RWPE2 (cell line): ENCODE results near the gene MIF4GD.

Experiments
- ATAC-seq: fragments of 200-7000 bp; cut with Tn5 transposase; 3 replicates; pipeline ENCODE4 v1.9.1; 2021; ENCODE audit warnings: low read depth
- DNase-seq: peaks from one replicate; pipeline ENCODE4 v3.0.0-alpha.2; 2020; ENCODE audit warnings: low spot score
- H3K27ac ChIP-seq: fragments of 450-650 bp; 2 replicates; pipeline ENCODE4 v1.5.1; 2017; ENCODE audit warnings: mild to moderate bottlenecking; ENCODE audit not compliant: poor library complexity, severe bottlenecking
- H3K27me3 ChIP-seq: fragments of 250-450 bp; sonication (Bioruptor Pico); 2 replicates; pipeline ENCODE4 v1.5.1; 2021; ENCODE audit warnings: mild to moderate bottlenecking, moderate library complexity; ENCODE audit not compliant: insufficient read depth, poor library complexity, severe bottlenecking
- H3K36me3 ChIP-seq: fragments of 250-450 bp; sonication (Bioruptor Pico); 2 replicates; pipeline ENCODE4 v1.5.1; 2020; ENCODE audit warnings: low read depth, mild to moderate bottlenecking, moderate library complexity
- H3K4me1 ChIP-seq: fragments of 250-450 bp; sonication (Bioruptor Pico); 2 replicates; pipeline ENCODE4 v1.5.1; 2021; ENCODE audit warnings: mild to moderate bottlenecking, moderate library complexity; ENCODE audit not compliant: insufficient read depth, poor library complexity, severe bottlenecking
- H3K4me3 ChIP-seq: fragments of 250-450 bp; sonication (Bioruptor Pico); 2 replicates; pipeline ENCODE4 v1.5.1; 2021; ENCODE audit warnings: mild to moderate bottlenecking, moderate library complexity; ENCODE audit not compliant: severe bottlenecking
- H3K9me3 ChIP-seq: fragments of 250-450 bp; sonication (Bioruptor Pico); 2 replicates; pipeline ENCODE4 v1.5.1; 2021; ENCODE audit warnings: mild to moderate bottlenecking, moderate library complexity; ENCODE audit not compliant: severe bottlenecking
- CTCF ChIP-seq: fragments of 450-650 bp; IDR thresholded peaks from one replicate; pipeline ENCODE4 v1.5.1; 2017; ENCODE audit warnings: mild to moderate bottlenecking, moderate library complexity; ENCODE audit not compliant: poor library complexity, severe bottlenecking

Gene MIF4GD

GRCh38 chr17:75242461-75243042 lies 28.5 kb downstream of the MIF4GD start:
- Histone ChIP-seq H3K36me3 (peaks cover 92% of the 10 kb centered on the region), H3K4me1 (no peaks in the 10 kb centered on the region), H3K9me3 (no peaks in the 10 kb centered on the region), H3K27ac (no peak overlapping the region), H3K4me3 (no peak overlapping the region), H3K27me3 (no peaks in the 10 kb centered on the region)
- no peak for TF ChIP-seq CTCF
- DNase-seq (no peak), ATAC-seq (no peak)

- no peak overlapping the region for H3K4me3 ChIP-seq
- DNase-seq (no peak), ATAC-seq (no peak)
- no peak for TF ChIP-seq CTCF
- H3K9me3 ChIP-seq: no peaks in the 10 kb centered on the region
- H3K36me3 ChIP-seq: peaks cover 92% of the 10 kb centered on the region
- H3K4me1 ChIP-seq: no peaks in the 10 kb centered on the region
- H3K27me3 ChIP-seq: no peaks in the 10 kb centered on the region
- H3K27ac ChIP-seq: no peak overlapping the region
Measured at GRCh38 chr17:75241996-75242460, 29.0 kb downstream of the MIF4GD start.

- DNase-seq (no peak), ATAC-seq (no peak)
- TF ChIP-seq CTCF: no peak
- Histone ChIP-seq H3K27me3 (no peaks in the 10 kb centered on the region), H3K27ac (no peak overlapping the region), H3K9me3 (no peaks in the 10 kb centered on the region), H3K4me1 (no peaks in the 10 kb centered on the region), H3K4me3 (no peak overlapping the region), H3K36me3 (peaks cover 90% of the 10 kb centered on the region)
Measured at GRCh38 chr17:75241502-75241901, 29.5 kb downstream of the MIF4GD start.

GRCh38 chr17:75241143-75241430 lies 29.9 kb downstream of the MIF4GD start:
- no peaks in the 10 kb centered on the region for H3K4me1 ChIP-seq
- TF ChIP-seq CTCF: no peak
- no peaks in the 10 kb centered on the region for H3K9me3 ChIP-seq
- H3K27ac ChIP-seq: no peak overlapping the region
- no peak overlapping the region for H3K4me3 ChIP-seq
- ATAC-seq: no peak
- peaks cover 90% of the 10 kb centered on the region for H3K36me3 ChIP-seq
- H3K27me3 ChIP-seq: no peaks in the 10 kb centered on the region
- no peak for DNase-seq

GRCh38 chr17:75240394-75241142 lies 30.5 kb downstream of the MIF4GD start:
- peaks cover 90% of the 10 kb centered on the region for H3K36me3 ChIP-seq
- ATAC-seq: peak; percentile 17; the same call in 2 of the 3 replicates

More at GRCh38 chr17:75240394-75241142, 30.5 kb downstream of the MIF4GD start:
- TF ChIP-seq CTCF: peak; percentile 41
- Histone ChIP-seq H3K4me1 (no peaks in the 10 kb centered on the region), H3K27ac (no peak overlapping the region), H3K4me3 (no peak overlapping the region), H3K9me3 (no peaks in the 10 kb centered on the region), H3K27me3 (no peaks in the 10 kb centered on the region)
- no peak for DNase-seq
